Lower leg skin (tissue), 3 donors: ENCODE results near the gene ABLIM3.

ENCODE experiments used
- CTCF ChIP-seq, 3 donors: fragments of 450-650 bp; IDR thresholded peaks; one replicate each; pipeline ENCODE4 v1.5.1; 2016; ENCODE audit warnings: antibody characterized with exemption in 3 of 3, mild to moderate bottlenecking in 3 of 3, moderate library complexity in 2 of 3
- POLR2A ChIP-seq, 2 donors: fragments of 450-650 bp; IDR thresholded peaks; one replicate each; pipeline ENCODE4 v1.6.1; 2016 to 2017; ENCODE audit warnings: antibody characterized with exemption in 2 of 2, mild to moderate bottlenecking in 1 of 2, moderate library complexity in 1 of 2

GRCh38 chr5:149113669-149114068, 27.6 kb upstream of the ABLIM3 start:
- TF ChIP-seq CTCF (IDR thresholded peaks at IDR 0.05), result no peak
- TF ChIP-seq POLR2A (IDR thresholded peaks at IDR 0.05), result no peak
